Neural crest cell (in vitro differentiated cells): ENCODE data around the gene NF1. TPM values are rescaled to one million over a fixed set of nuclear protein-coding genes. Genes with fewer than 3 reads are reported as not detected.

ENCODE experiments used
- DNase-seq: peaks from one replicate; pipeline ENCODE4 v3.0.0; 2021; ENCODE audit warnings: low read depth, mixed read lengths, low spot score
- H3K27ac Mint-ChIP-seq: one replicate; pipeline ENCODE4 v1.8.0; 2021; ENCODE audit warnings: mild to moderate bottlenecking, mixed read lengths; ENCODE audit not compliant: unreplicated experiment
- H3K27me3 Mint-ChIP-seq: 2 replicates; pipeline ENCODE4 v1.8.0; 2021; ENCODE audit warnings: low read depth, mild to moderate bottlenecking, mixed read lengths
- H3K36me3 Mint-ChIP-seq: 2 replicates; pipeline ENCODE4 v1.8.0; 2021; ENCODE audit warnings: low read depth, mild to moderate bottlenecking, mixed read lengths
- H3K4me1 Mint-ChIP-seq: 2 replicates; pipeline ENCODE4 v1.8.0; 2021; ENCODE audit warnings: mixed read lengths
- H3K4me3 Mint-ChIP-seq: one replicate; pipeline ENCODE4 v1.8.0; 2021; ENCODE audit warnings: mild to moderate bottlenecking, mixed read lengths
- H3K9me3 Mint-ChIP-seq: 2 replicates; pipeline ENCODE4 v1.8.0; 2021; ENCODE audit warnings: mixed read lengths
- CTCF ChIP-seq: fragments of 200-600 bp; sonication (generic); conservative IDR thresholded peaks from 2 replicates; pipeline ENCODE4 v1.5.0; 2021; ENCODE audit warnings: antibody characterized with exemption, mild to moderate bottlenecking
- total RNA-seq: library from RNA; stranded (reverse); gene quantifications from 2 replicates; pipeline ENCODE4 v1.2.1, GENCODE V29; 2021

NF1 gene
- total RNA-seq, 1 donor from 2014 or later, result 60.6 TPM

- no peaks in the 10 kb centered on the region for H3K9me3 Mint-ChIP-seq
- no peaks in the 10 kb centered on the region for H3K27me3 Mint-ChIP-seq
- H3K4me1 Mint-ChIP-seq, result peaks cover 7% of the 10 kb centered on the region
- H3K36me3 Mint-ChIP-seq, result peaks cover 8% of the 10 kb centered on the region
- H3K27ac Mint-ChIP-seq, result no peak overlapping the region
- no peak for DNase-seq
- no peak overlapping the region for H3K4me3 Mint-ChIP-seq
- TF ChIP-seq CTCF, result no peak
These were observed 198.8 kb downstream of the NF1 start for GRCh38 chr17:31293581-31293980.

- no peak for TF ChIP-seq CTCF
- H3K36me3 Mint-ChIP-seq, result peaks cover 5% of the 10 kb centered on the region
- no peaks in the 10 kb centered on the region for H3K27me3 Mint-ChIP-seq
- H3K27ac Mint-ChIP-seq, result no peak overlapping the region
- H3K9me3 Mint-ChIP-seq, result no peaks in the 10 kb centered on the region
- no peak for DNase-seq
- no peak overlapping the region for H3K4me3 Mint-ChIP-seq
- H3K4me1 Mint-ChIP-seq, result peaks cover 7% of the 10 kb centered on the region
These were observed 199.5 kb downstream of the NF1 start for GRCh38 chr17:31294231-31294630.

- H3K27me3 Mint-ChIP-seq, result no peaks in the 10 kb centered on the region
- H3K9me3 Mint-ChIP-seq, result no peaks in the 10 kb centered on the region
- no peak for TF ChIP-seq CTCF
- no peak overlapping the region for H3K4me3 Mint-ChIP-seq
- peaks cover 7% of the 10 kb centered on the region for H3K4me1 Mint-ChIP-seq
- no peak for DNase-seq
- no peak overlapping the region for H3K27ac Mint-ChIP-seq
- peaks cover 5% of the 10 kb centered on the region for H3K36me3 Mint-ChIP-seq
These were observed 200.2 kb downstream of the NF1 start for GRCh38 chr17:31294820-31295488.

- no peaks in the 10 kb centered on the region for H3K27me3 Mint-ChIP-seq
- peaks cover 7% of the 10 kb centered on the region for H3K4me1 Mint-ChIP-seq
- TF ChIP-seq CTCF, result no peak
- H3K36me3 Mint-ChIP-seq, result peaks cover 5% of the 10 kb centered on the region
- no peak overlapping the region for H3K27ac Mint-ChIP-seq
- DNase-seq, result no peak
- H3K4me3 Mint-ChIP-seq, result no peak overlapping the region
- no peaks in the 10 kb centered on the region for H3K9me3 Mint-ChIP-seq
These were observed 200.7 kb downstream of the NF1 start for GRCh38 chr17:31295489-31295871.

GRCh38 chr17:31296142-31296541 is 201.4 kb downstream of the NF1 start:
- Mint-ChIP-seq H3K27ac (no peak overlapping the region), H3K36me3 (peaks cover 5% of the 10 kb centered on the region), H3K4me1 (peaks cover 7% of the 10 kb centered on the region), H3K27me3 (no peaks in the 10 kb centered on the region), H3K9me3 (no peaks in the 10 kb centered on the region), H3K4me3 (no peak overlapping the region)
- no peak for DNase-seq
- no peak for TF ChIP-seq CTCF

GRCh38 chr17:31297090-31297489 is 202.3 kb downstream of the NF1 start, which contains the start of gene OMG:
Gene OMG, minus strand, starts transcription at chr17:31297239. Its CDS starts 908 bp downstream, at chr17:31296331.
- no peak for TF ChIP-seq CTCF
- no peak for DNase-seq
- Mint-ChIP-seq H3K9me3 (no peaks in the 10 kb centered on the region), H3K36me3 (no peaks in the 10 kb centered on the region), H3K4me3 (no peak within 1 kb of the TSS), H3K4me1 (peaks cover 7% of the 10 kb centered on the region), H3K27me3 (no peaks in the 10 kb centered on the region), H3K27ac (no peak within 1 kb of the TSS)
